Ishikawa (cell line): ENCODE data around the gene OR4D6.

Source experiments
- CEBPB ChIP-seq: IDR thresholded peaks from 2 replicates; pipeline ENCODE4 v1.6.1; 2012
- EGR1 ChIP-seq: IDR thresholded peaks from 2 replicates; pipeline ENCODE4 v1.6.1; 2012
- EP300 ChIP-seq: IDR thresholded peaks from 2 replicates; pipeline ENCODE4 v1.6.1; 2012; ENCODE audit warnings: borderline replicate concordance
- FOXM1 ChIP-seq: IDR thresholded peaks from 2 replicates; pipeline ENCODE4 v1.6.1; 2012; ENCODE audit warnings: low read depth, borderline replicate concordance
- TAF1 ChIP-seq: IDR thresholded peaks from 2 replicates; pipeline ENCODE4 v1.6.1; 2012; ENCODE audit warnings: low read depth, mild to moderate bottlenecking
- TCF12 ChIP-seq: IDR thresholded peaks from 2 replicates; pipeline ENCODE4 v1.6.1; 2012; ENCODE audit warnings: low read depth
- TEAD4 ChIP-seq: IDR thresholded peaks from 2 replicates; pipeline ENCODE4 v1.6.1; 2012
- ZBTB7A ChIP-seq: IDR thresholded peaks from 2 replicates; pipeline ENCODE4 v1.6.1; 2012; ENCODE audit warnings: low read depth
- TF ChIP-seq, protein P1 (sequence below): IDR thresholded peaks from 2 replicates; pipeline ENCODE4 v1.6.1; 2012
- TF ChIP-seq, protein P2 (sequence below): IDR thresholded peaks from 2 replicates; pipeline ENCODE4 v1.6.1; 2012; ENCODE audit warnings: low read depth, mild to moderate bottlenecking
- TF ChIP-seq, protein P3 (sequence below): IDR thresholded peaks from 2 replicates; pipeline ENCODE4 v1.6.1; 2012

DNA sequence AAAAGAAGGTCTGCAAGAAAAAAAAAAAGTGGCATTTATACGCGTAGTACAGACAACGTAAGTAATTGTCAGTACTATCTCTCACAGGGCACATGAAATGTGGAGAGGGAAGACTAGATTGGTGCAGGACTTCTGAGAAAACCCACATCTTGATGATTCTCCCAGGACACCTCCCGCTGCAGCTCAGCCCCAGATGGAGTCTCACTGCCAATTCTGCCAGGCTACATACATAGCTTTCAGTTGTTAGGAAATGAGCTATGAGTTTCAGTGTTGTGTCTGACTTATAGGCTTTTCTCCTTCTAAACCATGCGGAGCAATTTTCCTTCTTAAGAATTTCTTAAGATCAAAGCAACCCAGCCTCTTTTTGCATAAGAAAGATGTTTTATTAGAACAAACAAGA lies 40.1 kb upstream of the OR4D6 start:
- TF ChIP-seq EP300, result no peak
- no peak for TF ChIP-seq TAF1
- TF ChIP-seq, protein P1, sequence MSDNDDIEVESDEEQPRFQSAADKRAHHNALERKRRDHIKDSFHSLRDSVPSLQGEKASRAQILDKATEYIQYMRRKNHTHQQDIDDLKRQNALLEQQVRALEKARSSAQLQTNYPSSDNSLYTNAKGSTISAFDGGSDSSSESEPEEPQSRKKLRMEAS, result no peak
- TF ChIP-seq FOXM1, result no peak
- TF ChIP-seq, protein P2, sequence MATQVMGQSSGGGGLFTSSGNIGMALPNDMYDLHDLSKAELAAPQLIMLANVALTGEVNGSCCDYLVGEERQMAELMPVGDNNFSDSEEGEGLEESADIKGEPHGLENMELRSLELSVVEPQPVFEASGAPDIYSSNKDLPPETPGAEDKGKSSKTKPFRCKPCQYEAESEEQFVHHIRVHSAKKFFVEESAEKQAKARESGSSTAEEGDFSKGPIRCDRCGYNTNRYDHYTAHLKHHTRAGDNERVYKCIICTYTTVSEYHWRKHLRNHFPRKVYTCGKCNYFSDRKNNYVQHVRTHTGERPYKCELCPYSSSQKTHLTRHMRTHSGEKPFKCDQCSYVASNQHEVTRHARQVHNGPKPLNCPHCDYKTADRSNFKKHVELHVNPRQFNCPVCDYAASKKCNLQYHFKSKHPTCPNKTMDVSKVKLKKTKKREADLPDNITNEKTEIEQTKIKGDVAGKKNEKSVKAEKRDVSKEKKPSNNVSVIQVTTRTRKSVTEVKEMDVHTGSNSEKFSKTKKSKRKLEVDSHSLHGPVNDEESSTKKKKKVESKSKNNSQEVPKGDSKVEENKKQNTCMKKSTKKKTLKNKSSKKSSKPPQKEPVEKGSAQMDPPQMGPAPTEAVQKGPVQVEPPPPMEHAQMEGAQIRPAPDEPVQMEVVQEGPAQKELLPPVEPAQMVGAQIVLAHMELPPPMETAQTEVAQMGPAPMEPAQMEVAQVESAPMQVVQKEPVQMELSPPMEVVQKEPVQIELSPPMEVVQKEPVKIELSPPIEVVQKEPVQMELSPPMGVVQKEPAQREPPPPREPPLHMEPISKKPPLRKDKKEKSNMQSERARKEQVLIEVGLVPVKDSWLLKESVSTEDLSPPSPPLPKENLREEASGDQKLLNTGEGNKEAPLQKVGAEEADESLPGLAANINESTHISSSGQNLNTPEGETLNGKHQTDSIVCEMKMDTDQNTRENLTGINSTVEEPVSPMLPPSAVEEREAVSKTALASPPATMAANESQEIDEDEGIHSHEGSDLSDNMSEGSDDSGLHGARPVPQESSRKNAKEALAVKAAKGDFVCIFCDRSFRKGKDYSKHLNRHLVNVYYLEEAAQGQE, result no peak
- no peak for TF ChIP-seq TCF12
- TF ChIP-seq ZBTB7A, result no peak
- TF ChIP-seq TEAD4, result no peak
- no peak for TF ChIP-seq EGR1
- no peak for TF ChIP-seq CEBPB
- TF ChIP-seq, protein P3, sequence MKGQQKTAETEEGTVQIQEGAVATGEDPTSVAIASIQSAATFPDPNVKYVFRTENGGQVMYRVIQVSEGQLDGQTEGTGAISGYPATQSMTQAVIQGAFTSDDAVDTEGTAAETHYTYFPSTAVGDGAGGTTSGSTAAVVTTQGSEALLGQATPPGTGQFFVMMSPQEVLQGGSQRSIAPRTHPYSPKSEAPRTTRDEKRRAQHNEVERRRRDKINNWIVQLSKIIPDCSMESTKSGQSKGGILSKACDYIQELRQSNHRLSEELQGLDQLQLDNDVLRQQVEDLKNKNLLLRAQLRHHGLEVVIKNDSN, result no peak
